ENCODE results near the gene JAG1. TPM values are rescaled to one million over a fixed set of nuclear protein-coding genes. Genes with fewer than 3 reads are reported as not detected.
"Not testable (repeated sequence)": the region's sequence is repeated elsewhere in the genome, so short reads cannot be mapped to it uniquely, and the experiment has no call there.

Gene JAG1
- total RNA-seq, 2 donors from 2014 or later = 6.8 to 19.7 TPM

DNA sequence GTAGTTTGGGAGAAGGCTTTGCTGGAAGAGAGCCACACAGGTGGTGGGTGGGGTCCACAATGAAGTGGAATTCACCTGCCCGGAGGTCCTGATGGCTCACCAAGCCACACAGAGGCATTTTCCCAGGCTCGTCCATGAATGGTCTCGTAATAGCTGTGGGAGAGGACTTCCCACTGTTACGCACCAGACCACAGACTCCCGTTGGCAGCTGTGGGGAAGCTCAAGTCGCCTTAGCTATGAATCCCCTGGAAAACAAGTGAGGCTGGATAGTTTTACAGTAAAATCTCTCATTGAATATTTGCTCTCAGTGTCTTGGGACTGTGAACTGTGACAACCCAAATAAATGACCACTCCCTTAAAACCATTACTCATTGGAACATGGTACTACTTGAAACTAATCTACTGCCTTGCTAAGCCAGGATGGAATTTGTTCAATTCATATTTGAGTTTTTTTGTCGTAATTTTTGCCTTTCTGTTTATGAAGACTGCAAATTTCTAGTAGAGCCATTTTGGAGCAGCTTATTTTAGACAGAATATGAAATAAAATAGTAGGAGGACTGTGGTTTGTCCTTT, 79.4 kb downstream of the JAG1 start:
- Histone ChIP-seq H3K36me3 (ENCODE audit: control insufficient read depth, insufficient read depth, low read length) (no peaks in the 10 kb centered on the region), H3K27me3 (ENCODE audit: control insufficient read depth, insufficient read depth, low read length, poor library complexity, severe bottlenecking) (no peaks in the 10 kb centered on the region), H3K4me1 (ENCODE audit: control insufficient read depth, insufficient read depth, low read length) (peaks cover 3% of the 10 kb centered on the region), H3K9ac (ENCODE audit: extremely low read depth, low read length, poor library complexity, severe bottlenecking) (no peak overlapping the region), H3K9me3 (ENCODE audit: control insufficient read depth, low read length) (no peaks in the 10 kb centered on the region), H3K27ac (ENCODE audit: low read depth, low read length) (no peak overlapping the region), H3K4me3 (ENCODE audit: low read length) (no peak overlapping the region)
- Mint-ChIP-seq H3K27ac (no peak overlapping the region), H3K4me1 (no peaks in the 10 kb centered on the region), H3K4me3 (no peak overlapping the region), H3K36me3 (ENCODE audit: low read depth) (peaks cover 3% of the 10 kb centered on the region), H3K9me3 (no peaks in the 10 kb centered on the region), H3K27me3 (ENCODE audit: insufficient read depth) (no peaks in the 10 kb centered on the region)
- TF ChIP-seq CTCF (conservative IDR thresholded peaks at IDR 0.05) = no peak
- DNase-seq = no peak
- WGBS, 2 experiments (ENCODE audit: insufficient coverage in 1 of 2, insufficient read length in 1 of 2) = 91 to 94% methylated on average over 5 to 7 of the region's 7 CpGs

GRCh38 chr20:10591946-10592521, 81.8 kb downstream of the JAG1 start:
- Histone ChIP-seq H3K27ac (ENCODE audit: low read depth, low read length) (no peak overlapping the region), H3K4me3 (ENCODE audit: low read length) (no peak overlapping the region), H3K9ac (ENCODE audit: extremely low read depth, low read length, poor library complexity, severe bottlenecking) (no peak overlapping the region), H3K9me3 (ENCODE audit: control insufficient read depth, low read length) (no peaks in the 10 kb centered on the region), H3K36me3 (ENCODE audit: control insufficient read depth, insufficient read depth, low read length) (no peaks in the 10 kb centered on the region), H3K27me3 (ENCODE audit: control insufficient read depth, insufficient read depth, low read length, poor library complexity, severe bottlenecking) (no peaks in the 10 kb centered on the region), H3K4me1 (ENCODE audit: control insufficient read depth, insufficient read depth, low read length) (peaks cover 3% of the 10 kb centered on the region)
- no peak overlapping the region for H3K4me3 Mint-ChIP-seq
- no peak for TF ChIP-seq CTCF (conservative IDR thresholded peaks at IDR 0.05)
- H3K36me3 Mint-ChIP-seq (ENCODE audit: low read depth) = no peaks in the 10 kb centered on the region
- DNase-seq = no peak
- H3K27ac Mint-ChIP-seq = no peak overlapping the region
- 87% methylated on average over 2 of the region's 2 CpGs; no CpG with 5 or more reads in 1 of the 2 experiments for WGBS, 2 experiments (ENCODE audit: insufficient coverage in 1 of 2, insufficient read length in 1 of 2)
- H3K27me3 Mint-ChIP-seq (ENCODE audit: insufficient read depth) = no peaks in the 10 kb centered on the region
- H3K4me1 Mint-ChIP-seq = no peaks in the 10 kb centered on the region
- no peaks in the 10 kb centered on the region for H3K9me3 Mint-ChIP-seq

- H3K27ac ChIP-seq (ENCODE audit: low read depth, low read length) = no peak overlapping the region
- H3K36me3 ChIP-seq (ENCODE audit: control insufficient read depth, insufficient read depth, low read length) = no peaks in the 10 kb centered on the region
- no peak overlapping the region for H3K9ac ChIP-seq (ENCODE audit: extremely low read depth, low read length, poor library complexity, severe bottlenecking)
- H3K4me1 ChIP-seq (ENCODE audit: control insufficient read depth, insufficient read depth, low read length) = peaks cover 3% of the 10 kb centered on the region
- TF ChIP-seq CTCF (conservative IDR thresholded peaks at IDR 0.05) = no peak
- Mint-ChIP-seq H3K27ac (no peak overlapping the region), H3K4me1 (no peaks in the 10 kb centered on the region), H3K9me3 (no peaks in the 10 kb centered on the region), H3K4me3 (no peak overlapping the region), H3K36me3 (ENCODE audit: low read depth) (no peaks in the 10 kb centered on the region), H3K27me3 (ENCODE audit: insufficient read depth) (no peaks in the 10 kb centered on the region)
- no peaks in the 10 kb centered on the region for H3K9me3 ChIP-seq (ENCODE audit: control insufficient read depth, low read length)
- no peaks in the 10 kb centered on the region for H3K27me3 ChIP-seq (ENCODE audit: control insufficient read depth, insufficient read depth, low read length, poor library complexity, severe bottlenecking)
- no peak for DNase-seq
- 97 to 100% methylated on average over 1 of the region's 1 CpG for WGBS, 2 experiments (ENCODE audit: insufficient coverage in 1 of 2, insufficient read length in 1 of 2)
- no peak overlapping the region for H3K4me3 ChIP-seq (ENCODE audit: low read length)
Observed at GRCh38 chr20:10590950-10591671, 82.7 kb downstream of the JAG1 start.

DNA sequence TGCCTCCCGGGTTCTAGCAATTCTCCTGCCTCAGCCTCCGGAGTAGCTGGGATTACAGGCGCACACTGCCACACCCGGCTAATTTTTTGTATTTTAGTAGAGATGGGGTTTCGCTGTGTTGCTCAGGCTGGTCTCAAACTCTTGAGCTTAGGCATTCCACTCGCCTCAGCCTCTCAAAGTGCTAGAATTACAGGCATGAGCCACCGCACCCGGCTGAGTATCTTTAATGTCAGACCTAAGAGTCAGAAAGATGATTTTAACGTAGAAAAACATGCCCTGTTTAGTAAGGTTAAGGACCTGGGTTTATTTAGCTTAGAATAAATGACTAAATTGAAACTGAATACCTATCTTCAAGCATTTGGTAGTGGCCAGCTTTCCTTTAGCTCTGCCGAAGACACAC, 83.4 kb downstream of the JAG1 start:
- H3K9ac ChIP-seq (ENCODE audit: extremely low read depth, low read length, poor library complexity, severe bottlenecking); H3K27me3 Mint-ChIP-seq (ENCODE audit: insufficient read depth); H3K27me3 ChIP-seq (ENCODE audit: control insufficient read depth, insufficient read depth, low read length, poor library complexity, severe bottlenecking); DNase-seq; H3K4me3 Mint-ChIP-seq; H3K27ac ChIP-seq (ENCODE audit: low read depth, low read length); H3K36me3 Mint-ChIP-seq (ENCODE audit: low read depth); H3K9me3 ChIP-seq (ENCODE audit: control insufficient read depth, low read length); H3K4me1 ChIP-seq (ENCODE audit: control insufficient read depth, insufficient read depth, low read length); H3K36me3 ChIP-seq (ENCODE audit: control insufficient read depth, insufficient read depth, low read length); H3K4me1 Mint-ChIP-seq; H3K4me3 ChIP-seq (ENCODE audit: low read length); H3K9me3 Mint-ChIP-seq; H3K27ac Mint-ChIP-seq: not testable (repeated sequence)
- WGBS, 2 experiments (ENCODE audit: insufficient coverage in 1 of 2, insufficient read length in 1 of 2) = 94 to 100% methylated on average over 6 to 10 of the region's 10 CpGs
